Mesendoderm (in vitro differentiated cells): ENCODE measurements around the gene OTOGL.

Experiments
- DNase-seq: peaks from one replicate; pipeline ENCODE4 v3.0.0; 2013
- H2AK5ac ChIP-seq: 2 replicates; pipeline ENCODE4 v1.6.1; 2013; ENCODE audit warnings: low read length, inconsistent platforms
- H2BK120ac ChIP-seq: 2 replicates; pipeline ENCODE4 v1.6.1; 2013; ENCODE audit warnings: low read depth, mild to moderate bottlenecking, low read length, moderate library complexity, mixed read lengths
- H2BK15ac ChIP-seq: replicated peaks from 2 replicates; pipeline ENCODE4 v1.6.1; 2013; ENCODE audit warnings: low read depth, mild to moderate bottlenecking, moderate library complexity
- H2BK5ac ChIP-seq: 2 replicates; pipeline ENCODE4 v1.6.1; 2013; ENCODE audit warnings: low read length, inconsistent platforms
- H3K18ac ChIP-seq: 2 replicates; pipeline ENCODE4 v1.6.1; 2013; ENCODE audit warnings: mild to moderate bottlenecking, low read length, mixed read lengths
- H3K23ac ChIP-seq: one replicate; pipeline ENCODE4 v1.6.1; 2013; ENCODE audit warnings: low read length
- H3K27ac ChIP-seq: 2 replicates; pipeline ENCODE4 v1.5.1; 2013; ENCODE audit warnings: low read depth, mild to moderate bottlenecking, inconsistent platforms, low read length, moderate library complexity
- H3K27me3 ChIP-seq: 2 replicates; pipeline ENCODE4 v1.6.1; 2013; ENCODE audit warnings: low read length, control low read depth, mild to moderate bottlenecking, inconsistent platforms; ENCODE audit not compliant: insufficient read depth, poor library complexity
- H3K36me3 ChIP-seq: 2 replicates; pipeline ENCODE4 v1.6.1; 2013; ENCODE audit warnings: low read length, inconsistent platforms; ENCODE audit not compliant: control insufficient read depth, insufficient read depth
- H3K4ac ChIP-seq: one replicate; pipeline ENCODE4 v1.6.1; 2013; ENCODE audit warnings: low read depth, mild to moderate bottlenecking, low read length, moderate library complexity
- H3K4me1 ChIP-seq: 2 replicates; pipeline ENCODE4 v1.6.1; 2013; ENCODE audit warnings: low read depth, low read length, inconsistent platforms; ENCODE audit not compliant: control insufficient read depth
- H3K4me2 ChIP-seq: 2 replicates; pipeline ENCODE4 v1.6.1; 2013; ENCODE audit warnings: low read length
- H3K4me3 ChIP-seq: 2 replicates; pipeline ENCODE4 v1.5.1; 2013; ENCODE audit warnings: mild to moderate bottlenecking, low read length
- H3K56ac ChIP-seq: one replicate; pipeline ENCODE4 v1.6.1; 2013; ENCODE audit warnings: low read length
- H3K79me1 ChIP-seq: 2 replicates; pipeline ENCODE4 v1.6.1; 2013; ENCODE audit warnings: low read length, inconsistent platforms
- H3K79me2 ChIP-seq: 2 replicates; pipeline ENCODE4 v1.6.1; 2013; ENCODE audit warnings: mild to moderate bottlenecking, low read length; ENCODE audit not compliant: control insufficient read depth, insufficient read depth
- H3K9ac ChIP-seq: 2 replicates; pipeline ENCODE4 v1.6.1; 2013; ENCODE audit warnings: low read length, inconsistent platforms
- H4K5ac ChIP-seq: one replicate; pipeline ENCODE4 v1.6.1; 2013; ENCODE audit warnings: low read length
- H4K8ac ChIP-seq: one replicate; pipeline ENCODE4 v1.6.1; 2013; ENCODE audit warnings: low read depth, mild to moderate bottlenecking, control low read depth, low read length, moderate library complexity
- WGBS: extraction: QIAGEN DNeasy Blood & Tissue Kit; methylation state at CpG from one replicate; pipeline ENCODE4 v1.1.7; 2013; ENCODE audit warnings: low lambda C conversion rate, missing lambda C conversion rate; ENCODE audit not compliant: insufficient coverage; ENCODE audit errors: extremely low coverage; 5-methylcytosine and 5-hydroxymethylcytosine counted together

The OTOGL gene

GRCh38 chr12:80198782-80199337, 99.5 kb downstream of the OTOGL start:
- Histone ChIP-seq H3K27me3 (no peaks in the 10 kb centered on the region), H3K18ac (no peak overlapping the region), H2BK15ac (no peak overlapping the region), H4K8ac (no peak overlapping the region), H3K36me3 (no peaks in the 10 kb centered on the region), H3K9ac (no peak overlapping the region), H3K56ac (no peak overlapping the region), H2BK5ac (no peak overlapping the region), H4K5ac (no peak overlapping the region), H2AK5ac (no peak overlapping the region), H3K79me2 (no peaks in the 10 kb centered on the region), H2BK120ac (no peak overlapping the region), H3K4ac (no peak overlapping the region), H3K4me2 (no peak overlapping the region), H3K4me1 (peaks cover 2% of the 10 kb centered on the region), H3K79me1 (no peaks in the 10 kb centered on the region), H3K23ac (no peak overlapping the region), H3K4me3 (no peak overlapping the region), H3K27ac (no peak overlapping the region)
- DNase-seq = no peak
- no CpG with 5 or more reads among the region's 1 CpG for WGBS

DNA sequence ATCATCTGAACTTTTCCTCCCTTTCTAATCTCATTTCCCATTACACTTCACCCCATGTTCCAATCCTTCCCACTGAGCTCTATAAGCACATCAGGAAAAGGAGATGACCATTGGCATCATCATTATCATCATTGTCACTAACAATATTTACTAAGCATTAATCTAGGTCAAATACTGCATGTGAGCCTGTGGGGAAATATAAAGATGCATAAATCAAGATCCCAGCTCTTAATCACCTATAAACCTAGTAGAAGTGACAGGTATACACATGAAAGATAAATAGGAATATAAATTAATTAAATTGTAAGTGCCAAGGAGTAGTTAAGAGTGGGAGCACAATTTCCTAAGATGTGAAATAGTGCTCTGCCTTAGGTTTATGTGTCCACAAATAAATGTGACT, 100.6 kb downstream of the OTOGL start:
- DNase-seq = no peak
- Histone ChIP-seq H3K4me1 (peaks cover 2% of the 10 kb centered on the region), H3K4me2 (no peak overlapping the region), H3K36me3 (no peaks in the 10 kb centered on the region), H3K4me3 (no peak overlapping the region), H3K79me2 (no peaks in the 10 kb centered on the region), H3K18ac (no peak overlapping the region), H2BK5ac (no peak overlapping the region), H4K5ac (no peak overlapping the region), H2AK5ac (no peak overlapping the region), H3K4ac (no peak overlapping the region), H3K27ac (no peak overlapping the region), H2BK120ac (no peak overlapping the region), H3K56ac (no peak overlapping the region), H4K8ac (no peak overlapping the region), H3K23ac (no peak overlapping the region), H3K27me3 (no peaks in the 10 kb centered on the region), H2BK15ac (no peak overlapping the region), H3K79me1 (no peaks in the 10 kb centered on the region), H3K9ac (no peak overlapping the region)

GRCh38 chr12:80200414-80200813, 101.1 kb downstream of the OTOGL start:
- H3K23ac ChIP-seq = no peak overlapping the region
- no CpG with 5 or more reads among the region's 1 CpG for WGBS
- H3K9ac ChIP-seq = no peak overlapping the region
- H3K4me3 ChIP-seq = no peak overlapping the region
- H2BK5ac ChIP-seq = no peak overlapping the region
- no peaks in the 10 kb centered on the region for H3K36me3 ChIP-seq
- no peak overlapping the region for H3K56ac ChIP-seq
- H2BK120ac ChIP-seq = no peak overlapping the region
- H2BK15ac ChIP-seq = no peak overlapping the region
- no peak overlapping the region for H3K18ac ChIP-seq
- H3K27ac ChIP-seq = no peak overlapping the region
- H4K5ac ChIP-seq = no peak overlapping the region
- H3K79me1 ChIP-seq = no peaks in the 10 kb centered on the region
- H2AK5ac ChIP-seq = no peak overlapping the region
- H3K27me3 ChIP-seq = no peaks in the 10 kb centered on the region
- no peak overlapping the region for H3K4me2 ChIP-seq
- peaks cover 2% of the 10 kb centered on the region for H3K4me1 ChIP-seq
- no peak for DNase-seq
- no peak overlapping the region for H4K8ac ChIP-seq
- no peaks in the 10 kb centered on the region for H3K79me2 ChIP-seq
- no peak overlapping the region for H3K4ac ChIP-seq

DNA sequence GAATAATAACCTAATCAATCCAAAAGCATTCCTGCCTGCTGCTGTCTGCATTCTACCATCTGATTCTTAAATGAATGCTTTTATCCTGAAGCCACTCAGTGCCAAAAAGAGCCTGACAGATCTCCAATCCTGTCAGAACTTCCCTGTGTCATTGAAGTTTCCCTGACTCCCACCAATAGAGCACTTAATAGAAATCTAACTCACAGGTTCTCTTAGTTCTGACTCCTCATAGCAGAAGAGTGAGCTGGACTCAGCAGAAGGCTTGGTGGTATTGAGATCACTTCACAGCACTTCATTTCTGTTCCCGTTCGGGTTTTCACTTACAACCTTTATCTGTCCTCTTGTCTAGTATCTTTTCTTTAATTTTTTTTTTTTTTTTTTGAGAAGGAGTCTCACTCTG, 102.6 kb downstream of the OTOGL start:
- Histone ChIP-seq H3K27me3 (no peaks in the 10 kb centered on the region), H3K79me2 (no peaks in the 10 kb centered on the region), H3K27ac (no peak overlapping the region), H4K8ac (no peak overlapping the region), H3K79me1 (no peaks in the 10 kb centered on the region), H3K36me3 (no peaks in the 10 kb centered on the region), H3K4me1 (peaks cover 2% of the 10 kb centered on the region), H2BK120ac (no peak overlapping the region), H3K4ac (no peak overlapping the region), H3K18ac (no peak overlapping the region), H3K4me2 (no peak overlapping the region), H2BK5ac (no peak overlapping the region), H2AK5ac (no peak overlapping the region), H3K9ac (no peak overlapping the region), H4K5ac (no peak overlapping the region), H2BK15ac (no peak overlapping the region), H3K56ac (no peak overlapping the region), H3K23ac (no peak overlapping the region), H3K4me3 (no peak overlapping the region)
- no peak for DNase-seq
- no CpG with 5 or more reads among the region's 2 CpGs for WGBS

DNA sequence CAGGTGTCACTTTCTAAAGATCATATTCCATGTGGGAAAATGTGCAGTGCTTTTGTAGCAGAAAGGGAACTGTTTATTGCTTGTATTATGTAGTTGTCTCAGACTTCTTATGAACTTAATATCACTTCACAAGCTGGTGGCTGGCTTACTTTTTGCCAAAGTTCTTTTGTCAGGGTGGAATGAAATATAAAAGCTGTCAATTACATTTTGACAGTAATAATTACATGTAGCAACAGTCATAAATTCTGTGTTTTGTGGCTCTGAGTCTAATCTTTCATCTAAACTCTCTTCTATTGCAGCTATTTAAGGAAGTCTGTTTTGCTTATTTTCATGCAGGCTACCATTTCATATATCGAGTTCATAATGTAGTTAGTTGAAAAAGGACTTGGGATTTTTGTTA, 106.6 kb downstream of the OTOGL start:
- no peak overlapping the region for H2BK120ac ChIP-seq
- no peak overlapping the region for H3K4ac ChIP-seq
- no peak overlapping the region for H3K56ac ChIP-seq
- H3K9ac ChIP-seq = no peak overlapping the region
- no peak overlapping the region for H4K5ac ChIP-seq
- no peak overlapping the region for H3K4me2 ChIP-seq
- H2AK5ac ChIP-seq = no peak overlapping the region
- H3K36me3 ChIP-seq = no peaks in the 10 kb centered on the region
- no peak overlapping the region for H3K23ac ChIP-seq
- H3K4me1 ChIP-seq = peaks cover 2% of the 10 kb centered on the region
- H2BK15ac ChIP-seq = no peak overlapping the region
- H2BK5ac ChIP-seq = no peak overlapping the region
- WGBS = no CpG with 5 or more reads among the region's 1 CpG
- no peak overlapping the region for H3K4me3 ChIP-seq
- H3K79me1 ChIP-seq = no peaks in the 10 kb centered on the region
- DNase-seq = no peak
- no peak overlapping the region for H3K18ac ChIP-seq
- H3K79me2 ChIP-seq = no peaks in the 10 kb centered on the region
- H3K27ac ChIP-seq = no peak overlapping the region
- H3K27me3 ChIP-seq = no peaks in the 10 kb centered on the region
- no peak overlapping the region for H4K8ac ChIP-seq

DNA sequence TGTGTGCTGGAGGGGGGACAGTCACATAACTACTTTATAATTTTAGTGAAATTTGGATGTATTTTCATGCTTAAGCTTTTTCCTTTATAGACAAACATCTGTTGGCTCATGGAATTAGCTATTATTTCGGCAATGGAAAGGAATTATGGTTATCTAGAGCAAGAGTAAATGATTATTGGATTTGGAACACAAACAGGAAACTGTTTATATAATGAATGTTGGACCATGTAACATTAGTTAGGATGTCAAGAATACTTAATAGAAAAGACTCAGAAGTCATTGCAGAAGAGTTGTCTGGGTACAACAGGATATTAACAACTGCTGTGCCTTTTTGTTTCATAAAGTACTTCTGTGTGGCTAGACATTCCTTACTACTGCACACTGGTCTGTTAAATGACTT, 108.7 kb downstream of the OTOGL start:
- no peak overlapping the region for H4K8ac ChIP-seq
- H3K4ac ChIP-seq = no peak overlapping the region
- no peak overlapping the region for H3K4me3 ChIP-seq
- no peak overlapping the region for H2BK120ac ChIP-seq
- no peak overlapping the region for H3K4me2 ChIP-seq
- H3K27ac ChIP-seq = no peak overlapping the region
- no peaks in the 10 kb centered on the region for H3K79me1 ChIP-seq
- no peak overlapping the region for H3K9ac ChIP-seq
- H3K36me3 ChIP-seq = no peaks in the 10 kb centered on the region
- H3K56ac ChIP-seq = no peak overlapping the region
- H2AK5ac ChIP-seq = no peak overlapping the region
- no peak overlapping the region for H2BK5ac ChIP-seq
- H3K4me1 ChIP-seq = peaks cover 1% of the 10 kb centered on the region
- no peak overlapping the region for H3K18ac ChIP-seq
- H2BK15ac ChIP-seq = no peak overlapping the region
- H3K23ac ChIP-seq = no peak overlapping the region
- no peaks in the 10 kb centered on the region for H3K27me3 ChIP-seq
- WGBS = no CpG with 5 or more reads among the region's 1 CpG
- no peak for DNase-seq
- H4K5ac ChIP-seq = no peak overlapping the region
- H3K79me2 ChIP-seq = no peaks in the 10 kb centered on the region
